Measurements from ENCODE around the gene GNAZ.

DNA sequence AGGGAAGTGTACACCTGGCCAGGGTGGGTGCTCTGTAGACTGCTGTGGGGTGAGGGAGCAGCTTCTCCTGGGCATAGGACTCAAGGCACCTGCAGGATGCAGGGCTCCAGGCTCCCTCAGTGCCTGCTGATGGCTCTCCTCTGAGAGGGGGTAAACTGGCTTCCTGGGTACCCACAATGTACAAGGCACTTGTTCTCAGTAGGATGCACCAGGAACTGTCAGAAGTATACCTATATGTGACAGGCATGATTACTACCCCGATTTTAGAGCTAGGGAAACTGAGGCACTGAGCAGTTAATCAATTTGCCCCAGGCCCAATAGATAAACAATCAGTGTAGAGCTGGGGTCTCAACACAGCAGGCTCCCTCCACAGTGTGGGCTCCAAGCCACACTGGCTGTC is 31.4 kb upstream of the GNAZ start:
- TF ChIP-seq, protein P1, sequence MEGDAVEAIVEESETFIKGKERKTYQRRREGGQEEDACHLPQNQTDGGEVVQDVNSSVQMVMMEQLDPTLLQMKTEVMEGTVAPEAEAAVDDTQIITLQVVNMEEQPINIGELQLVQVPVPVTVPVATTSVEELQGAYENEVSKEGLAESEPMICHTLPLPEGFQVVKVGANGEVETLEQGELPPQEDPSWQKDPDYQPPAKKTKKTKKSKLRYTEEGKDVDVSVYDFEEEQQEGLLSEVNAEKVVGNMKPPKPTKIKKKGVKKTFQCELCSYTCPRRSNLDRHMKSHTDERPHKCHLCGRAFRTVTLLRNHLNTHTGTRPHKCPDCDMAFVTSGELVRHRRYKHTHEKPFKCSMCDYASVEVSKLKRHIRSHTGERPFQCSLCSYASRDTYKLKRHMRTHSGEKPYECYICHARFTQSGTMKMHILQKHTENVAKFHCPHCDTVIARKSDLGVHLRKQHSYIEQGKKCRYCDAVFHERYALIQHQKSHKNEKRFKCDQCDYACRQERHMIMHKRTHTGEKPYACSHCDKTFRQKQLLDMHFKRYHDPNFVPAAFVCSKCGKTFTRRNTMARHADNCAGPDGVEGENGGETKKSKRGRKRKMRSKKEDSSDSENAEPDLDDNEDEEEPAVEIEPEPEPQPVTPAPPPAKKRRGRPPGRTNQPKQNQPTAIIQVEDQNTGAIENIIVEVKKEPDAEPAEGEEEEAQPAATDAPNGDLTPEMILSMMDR (IDR thresholded peaks at IDR 0.05), result no peak
- TF ChIP-seq EP300 (IDR thresholded peaks at IDR 0.05), result no peak
- TF ChIP-seq POLR2A (IDR thresholded peaks at IDR 0.05), result no peak
- TF ChIP-seq POLR2AphosphoS5 (IDR thresholded peaks at IDR 0.05), result no peak

Data from stomach (tissue), 4 donors.